A549 (cell line): ENCODE data around the gene CRB1. TPM values are rescaled to one million over a fixed set of nuclear protein-coding genes. Genes with fewer than 3 reads are reported as not detected.

Source experiments
- ATAC-seq, 2 experiments: fragments of 200-7000 bp in 1 of 2; fragments of >200 bp in 1 of 2; cut with Nextera tagmentation in 1 of 2; cut with Tn5 transposase in 1 of 2; 3 replicates each; pipeline versions ENCODE4 v1.8.0 to v1.9.1; 2018 to 2020; ENCODE audit warnings: mild to moderate bottlenecking in 1 of 2, moderate library complexity in 1 of 2
- CTCF ChIA-PET: fragments of 300-600 bp; sonication (Branson Sonifier 250); formaldehyde crosslinking; extraction: SDS; loops from one replicate; lab custom pipeline; 2021; ENCODE audit warnings: antibody characterized with exemption, inconsistent platforms; lab: Yijun Ruan, JAX
- POLR2A ChIA-PET: fragments of 350-600 bp; formaldehyde crosslinking; extraction: SDS; loops from one replicate; lab custom pipeline; 2021; ENCODE audit warnings: antibody characterized with exemption, inconsistent platforms; lab: Yijun Ruan, JAX
- DNase-seq, 2 experiments: peaks; one replicate each; pipeline versions ENCODE4 v3.0.0 to v3.0.0-alpha.2; 2011 to 2016; ENCODE audit warnings: low read depth in 1 of 2, low spot score in 1 of 2
- FAIRE-seq: peaks from 2 replicates; lab custom pipeline; 2011; peaks lifted over from hg19 to GRCh38; lab: Jason Lieb, UNC
- H3K27ac ChIP-seq, 2 experiments: fragments of >200 bp; sonication (Bioruptor Twin); formaldehyde crosslinking; 3 replicates each; pipeline ENCODE4 v1.5.1; 2016 to 2017
- H3K4me1 ChIP-seq: fragments of >200 bp; sonication (Bioruptor Twin); formaldehyde crosslinking; 3 replicates; pipeline ENCODE4 v1.6.1; 2016
- H3K4me2 ChIP-seq: fragments of >200 bp; sonication (Bioruptor Twin); formaldehyde crosslinking; 3 replicates; pipeline ENCODE4 v1.6.1; 2016
- H3K4me3 ChIP-seq: fragments of >200 bp; sonication (Bioruptor Twin); formaldehyde crosslinking; 3 replicates; pipeline ENCODE4 v1.5.1; 2016
- H3K9me3 ChIP-seq: fragments of >200 bp; sonication (Bioruptor Twin); formaldehyde crosslinking; 3 replicates; pipeline ENCODE4 v1.6.1; 2016
- CBX8 ChIP-seq: fragments of 200-600 bp; sonication (generic); IDR thresholded peaks from 2 replicates; pipeline ENCODE4 v1.6.1; 2016
- CEBPB ChIP-seq, 2 experiments: fragments of >200 bp in 1 of 2; sonication (Bioruptor Twin) in 1 of 2; formaldehyde crosslinking in 1 of 2; IDR thresholded peaks; 2 replicates each; pipeline ENCODE4 v1.6.1; 2012 to 2016
- EHF ChIP-seq: fragments of 250-450 bp; sonication (Bioruptor Pico); IDR thresholded peaks from 2 replicates; pipeline ENCODE4 v1.5.0; 2020; ENCODE audit warnings: mild to moderate bottlenecking
- EP300 ChIP-seq, 2 experiments: fragments of >200 bp; sonication (Bioruptor Twin); formaldehyde crosslinking; IDR thresholded peaks; 2 replicates in 1 of 2; 3 replicates in 1 of 2; pipeline ENCODE4 v1.6.1; 2016 to 2017
- ESRRA ChIP-seq: fragments of 150-350 bp; IDR thresholded peaks from 2 replicates; pipeline ENCODE4 v1.6.1; 2014; ENCODE audit warnings: mild to moderate bottlenecking, low read length, borderline replicate concordance
- GATA3 ChIP-seq: IDR thresholded peaks from 2 replicates; pipeline ENCODE4 v1.6.1; 2012; ENCODE audit warnings: borderline replicate concordance
- HDAC2 ChIP-seq: fragments of 200-600 bp; sonication (generic); IDR thresholded peaks from 2 replicates; pipeline ENCODE4 v1.6.1; 2016
- KDM1A ChIP-seq: fragments of 200-600 bp; sonication (generic); IDR thresholded peaks from 2 replicates; pipeline ENCODE4 v1.6.1; 2016; ENCODE audit warnings: low read depth, mild to moderate bottlenecking
- MAFK ChIP-seq: fragments of 450-650 bp; IDR thresholded peaks from 2 replicates; pipeline ENCODE4 v1.6.1; 2014; ENCODE audit not compliant: partially characterized antibody
- MAZ ChIP-seq: fragments of 150-350 bp; IDR thresholded peaks from 2 replicates; pipeline ENCODE4 v1.6.1; 2014; ENCODE audit warnings: antibody characterized with exemption, low read depth, low read length, borderline replicate concordance
- MYC ChIP-seq: IDR thresholded peaks from 2 replicates; pipeline ENCODE4 v1.6.1; 2012; ENCODE audit warnings: mild to moderate bottlenecking, inconsistent platforms, low read length, improper control_type of control experiment, borderline replicate concordance
- NFE2L2 ChIP-seq: fragments of 150-350 bp; conservative IDR thresholded peaks from 2 replicates; pipeline ENCODE4 v1.6.1; 2014; ENCODE audit warnings: low read length
- NR3C1 ChIP-seq: fragments of >200 bp; sonication (Bioruptor Twin); formaldehyde crosslinking; IDR thresholded peaks from 3 replicates; pipeline ENCODE4 v1.6.1; 2017
- PHF8 ChIP-seq: fragments of 200-600 bp; sonication (generic); IDR thresholded peaks from 2 replicates; pipeline ENCODE4 v1.6.1; 2016; ENCODE audit warnings: low read depth, mild to moderate bottlenecking, antibody characterized with exemption, moderate library complexity, borderline replicate concordance
- RFX5 ChIP-seq: fragments of 450-650 bp; IDR thresholded peaks from 2 replicates; pipeline ENCODE4 v1.7.1; 2014; ENCODE audit warnings: antibody characterized with exemption, mild to moderate bottlenecking, moderate library complexity
- RNF2 ChIP-seq: fragments of 200-600 bp; sonication (generic); IDR thresholded peaks from 2 replicates; pipeline ENCODE4 v1.6.1; 2016; ENCODE audit warnings: low read depth, mild to moderate bottlenecking, antibody characterized with exemption, moderate library complexity, borderline replicate concordance
- SMC3 ChIP-seq: fragments of >200 bp; sonication (Bioruptor Twin); formaldehyde crosslinking; IDR thresholded peaks from 3 replicates; pipeline ENCODE4 v1.6.1; 2018; ENCODE audit warnings: inconsistent platforms
- TFCP2L1 ChIP-seq: fragments of 250-450 bp; sonication (Bioruptor Pico); IDR thresholded peaks from 2 replicates; pipeline ENCODE4 v1.5.0; 2021; ENCODE audit warnings: mild to moderate bottlenecking
- ZC3H11A ChIP-seq: fragments of 450-650 bp; IDR thresholded peaks from 2 replicates; pipeline ENCODE4 v1.6.1; 2014; ENCODE audit warnings: antibody characterized with exemption, mild to moderate bottlenecking
- ZFP36 ChIP-seq: fragments of 450-650 bp; IDR thresholded peaks from 2 replicates; pipeline ENCODE4 v1.6.1; 2014; ENCODE audit warnings: borderline replicate concordance; ENCODE audit not compliant: partially characterized antibody
- WGBS: methylation state at CpG from one replicate; pipeline ENCODE4 v1.1.6; 2017; ENCODE audit errors: missing lambda C conversion rate; 5-methylcytosine and 5-hydroxymethylcytosine counted together
- polyA plus RNA-seq, 4 experiments: library from polyadenylated mRNA; depleted of rRNA in 3 of 4; stranded (reverse); fragments of >200 nt; fragmentation: RNase III in 1 of 4; extraction: RNeasy Plus Mini Kit Qiagen cat#74134 plus additional on column Dnase treatment in 1 of 4; gene quantifications; 2 replicates in 3 of 4; 3 replicates in 1 of 4; pipeline ENCODE4 v1.2.3, GENCODE V29; 2011 to 2017
- TF ChIP-seq, protein P1 (sequence below): fragments of >200 bp; sonication (Bioruptor Twin); formaldehyde crosslinking; IDR thresholded peaks from 3 replicates; pipeline ENCODE4 v1.5.1; 2016
- TF ChIP-seq, protein P2 (sequence below): fragments of 450-650 bp; IDR thresholded peaks from 2 replicates; pipeline ENCODE4 v1.6.1; 2014; ENCODE audit warnings: antibody characterized with exemption

CRB1 gene
- polyA plus RNA-seq, 2 of the 4 experiments (the other 2 are of a cell fraction): not detected

DNA sequence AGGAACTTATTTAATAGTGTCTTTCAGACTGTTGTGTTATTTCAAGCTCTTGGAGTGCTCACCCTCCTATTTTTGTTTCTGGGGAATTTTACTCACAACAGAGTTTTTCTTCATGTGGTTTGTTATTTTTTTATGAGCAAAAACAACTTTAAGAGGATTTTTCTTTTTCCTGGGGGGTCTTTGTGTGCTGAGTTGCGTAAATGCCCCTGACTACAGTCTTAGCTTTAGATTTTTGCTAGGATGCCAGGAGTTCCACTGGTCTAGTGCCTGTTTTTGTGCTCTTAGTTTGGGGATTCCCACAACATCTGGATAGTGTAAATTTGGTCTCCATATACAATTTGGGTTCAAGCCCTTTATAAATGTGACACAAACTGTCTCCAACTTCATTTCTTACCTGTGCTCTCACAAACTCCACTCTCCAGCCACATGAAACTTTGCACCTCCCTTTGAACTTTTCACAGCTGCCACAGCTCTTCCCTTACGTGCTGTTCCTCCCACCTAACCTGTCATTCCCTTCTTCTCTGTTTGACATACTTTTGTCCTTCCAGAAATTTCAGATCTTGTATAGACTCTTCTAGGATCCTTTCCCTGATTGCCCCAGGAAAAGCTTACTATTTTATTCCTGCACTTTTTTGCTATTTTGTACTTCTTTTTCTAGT lies 180.2 kb downstream of the CRB1 start:
- FAIRE-seq (no peak), ATAC-seq (no peak), DNase-seq (no peak)
- no peak overlapping the region for H3K4me2 ChIP-seq
- H3K27ac ChIP-seq: no peak overlapping the region
- no peak for TF ChIP-seq PHF8
- no peak for TF ChIP-seq MAZ
- ChIA-PET POLR2A (no interaction called here), CTCF (interaction anchor here (0.8 to 3.0 kb wide), 2 partner anchors 10 to 21 kb away, joined by 5 to 6 read pairs; no protein-coding TSS in a partner anchor)
- H3K9me3 ChIP-seq: no peaks in the 10 kb centered on the region
- WGBS: 40% methylated on average over 2 of the region's 2 CpGs
- H3K4me1 ChIP-seq: no peaks in the 10 kb centered on the region
- no peak overlapping the region for H3K4me3 ChIP-seq

DNA sequence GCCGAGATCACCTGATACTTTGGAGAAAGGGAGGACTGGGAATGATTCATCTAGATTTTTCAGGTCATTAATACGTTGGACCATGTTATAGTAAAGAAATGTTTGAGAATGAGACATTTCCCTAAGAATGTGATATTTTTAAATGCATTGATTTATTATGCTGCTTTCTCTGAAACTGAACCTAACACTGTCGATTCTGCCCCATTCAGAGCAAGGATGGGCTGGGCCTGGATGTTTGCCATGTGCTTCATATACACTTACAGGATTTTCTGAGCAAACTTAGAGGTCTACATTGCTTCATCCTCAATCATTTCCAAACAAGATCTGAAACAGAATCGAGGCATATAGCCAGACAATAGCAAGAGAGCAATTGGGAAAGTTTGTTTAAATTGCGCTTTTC lies 183.3 kb downstream of the CRB1 start:
- no peak overlapping the region for H3K4me3 ChIP-seq
- POLR2A ChIA-PET: no interaction called here

DNA sequence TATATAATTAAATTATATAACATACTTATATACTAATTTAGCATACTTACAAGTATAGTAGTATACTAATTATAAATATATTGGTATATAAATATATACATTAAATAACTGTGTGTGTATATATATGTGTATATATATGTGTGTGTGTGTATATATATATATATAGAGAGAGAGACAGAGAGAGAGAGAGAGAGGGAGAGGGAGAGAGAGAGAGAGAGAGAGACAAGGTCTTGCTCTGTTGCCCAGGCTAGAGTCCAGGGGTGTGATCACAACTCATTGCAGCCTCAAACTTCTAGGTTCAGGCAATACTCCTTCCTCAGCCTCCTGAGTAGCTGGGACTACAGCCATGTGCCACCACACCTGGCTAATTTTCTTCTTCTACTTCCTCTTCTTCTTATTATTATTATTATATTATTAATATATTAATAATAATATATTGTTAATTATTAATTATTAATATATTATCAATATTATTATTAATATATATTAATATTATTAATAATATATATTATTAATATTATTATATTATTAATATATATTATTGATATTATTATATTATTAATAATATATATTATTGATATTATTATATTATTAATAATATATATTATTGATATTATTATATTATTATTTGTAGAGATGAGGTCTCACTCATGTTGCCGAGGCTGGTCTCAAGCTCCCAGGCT lies 185.5 kb downstream of the CRB1 start:
- no peak for TF ChIP-seq RNF2
- TF ChIP-seq ZFP36: no peak
- TF ChIP-seq EHF: no peak
- no peak for TF ChIP-seq CBX8
- no peak for TF ChIP-seq CEBPB (IDR thresholded peaks at IDR 0.05)
- TF ChIP-seq ZC3H11A: no peak
- TF ChIP-seq RFX5: no peak
- no peak for TF ChIP-seq MAZ
- no peak for TF ChIP-seq KDM1A
- TF ChIP-seq SMC3: no peak
- no peak for TF ChIP-seq NFE2L2
- TF ChIP-seq, protein P1, sequence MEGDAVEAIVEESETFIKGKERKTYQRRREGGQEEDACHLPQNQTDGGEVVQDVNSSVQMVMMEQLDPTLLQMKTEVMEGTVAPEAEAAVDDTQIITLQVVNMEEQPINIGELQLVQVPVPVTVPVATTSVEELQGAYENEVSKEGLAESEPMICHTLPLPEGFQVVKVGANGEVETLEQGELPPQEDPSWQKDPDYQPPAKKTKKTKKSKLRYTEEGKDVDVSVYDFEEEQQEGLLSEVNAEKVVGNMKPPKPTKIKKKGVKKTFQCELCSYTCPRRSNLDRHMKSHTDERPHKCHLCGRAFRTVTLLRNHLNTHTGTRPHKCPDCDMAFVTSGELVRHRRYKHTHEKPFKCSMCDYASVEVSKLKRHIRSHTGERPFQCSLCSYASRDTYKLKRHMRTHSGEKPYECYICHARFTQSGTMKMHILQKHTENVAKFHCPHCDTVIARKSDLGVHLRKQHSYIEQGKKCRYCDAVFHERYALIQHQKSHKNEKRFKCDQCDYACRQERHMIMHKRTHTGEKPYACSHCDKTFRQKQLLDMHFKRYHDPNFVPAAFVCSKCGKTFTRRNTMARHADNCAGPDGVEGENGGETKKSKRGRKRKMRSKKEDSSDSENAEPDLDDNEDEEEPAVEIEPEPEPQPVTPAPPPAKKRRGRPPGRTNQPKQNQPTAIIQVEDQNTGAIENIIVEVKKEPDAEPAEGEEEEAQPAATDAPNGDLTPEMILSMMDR: no peak
- TF ChIP-seq EP300 (IDR thresholded peaks at IDR 0.05): no peak
- no peak for TF ChIP-seq GATA3
- no peak for TF ChIP-seq MYC
- no peak for TF ChIP-seq NR3C1
- no peak for TF ChIP-seq HDAC2
- DNase-seq: no peak
- 61% methylated on average over 1 of the region's 1 CpG for WGBS
- ATAC-seq: no peak
- Histone ChIP-seq H3K4me1 (no peaks in the 10 kb centered on the region), H3K27ac (no peak overlapping the region), H3K4me2 (no peak overlapping the region), H3K9me3 (no peaks in the 10 kb centered on the region), H3K4me3 (no peak overlapping the region)
- CTCF ChIA-PET: no interaction called here
- no peak for FAIRE-seq
- POLR2A ChIA-PET: no interaction called here

More for the DNA sequence above, 183.3 kb downstream of the CRB1 start:
- 43% methylated on average over 5 of the region's 5 CpGs for WGBS
- H3K4me1 ChIP-seq: no peaks in the 10 kb centered on the region
- H3K9me3 ChIP-seq: no peaks in the 10 kb centered on the region
- no peak overlapping the region for H3K27ac ChIP-seq
- FAIRE-seq: no peak
- TF ChIP-seq TFCP2L1 (CRISPR knock-in tag): no peak
- no peak for TF ChIP-seq MAFK
- no peak for TF ChIP-seq ESRRA
- TF ChIP-seq, protein P2, sequence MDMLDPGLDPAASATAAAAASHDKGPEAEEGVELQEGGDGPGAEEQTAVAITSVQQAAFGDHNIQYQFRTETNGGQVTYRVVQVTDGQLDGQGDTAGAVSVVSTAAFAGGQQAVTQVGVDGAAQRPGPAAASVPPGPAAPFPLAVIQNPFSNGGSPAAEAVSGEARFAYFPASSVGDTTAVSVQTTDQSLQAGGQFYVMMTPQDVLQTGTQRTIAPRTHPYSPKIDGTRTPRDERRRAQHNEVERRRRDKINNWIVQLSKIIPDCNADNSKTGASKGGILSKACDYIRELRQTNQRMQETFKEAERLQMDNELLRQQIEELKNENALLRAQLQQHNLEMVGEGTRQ: no peak
- TF ChIP-seq EHF: no peak
- no peak for ATAC-seq
- CTCF ChIA-PET: no interaction called here
- no peak for DNase-seq
- H3K4me2 ChIP-seq: no peak overlapping the region
